GM12892 (cell line): ENCODE data around the gene ARHGAP26.

Experiments used
- DNase-seq: peaks from one replicate; pipeline ENCODE4 v3.0.0; 2011; ENCODE audit not compliant: insufficient read length
- FAIRE-seq: peaks from 2 replicates; lab custom pipeline; 2011; peaks lifted over from hg19 to GRCh38; lab: Jason Lieb, UNC
- POLR2A ChIP-seq: IDR thresholded peaks from 2 replicates; pipeline ENCODE4 v1.6.1; 2011; ENCODE audit warnings: low read depth, low read length, control low read depth
- POLR2AphosphoS5 ChIP-seq: IDR thresholded peaks from 2 replicates; pipeline ENCODE4 v1.6.1; 2011; ENCODE audit warnings: low read depth, low read length, control low read depth
- TAF1 ChIP-seq: IDR thresholded peaks from 2 replicates; pipeline ENCODE4 v1.6.1; 2011; ENCODE audit warnings: low read depth, mild to moderate bottlenecking, control low read depth, low read length, borderline replicate concordance

Gene ARHGAP26

DNA sequence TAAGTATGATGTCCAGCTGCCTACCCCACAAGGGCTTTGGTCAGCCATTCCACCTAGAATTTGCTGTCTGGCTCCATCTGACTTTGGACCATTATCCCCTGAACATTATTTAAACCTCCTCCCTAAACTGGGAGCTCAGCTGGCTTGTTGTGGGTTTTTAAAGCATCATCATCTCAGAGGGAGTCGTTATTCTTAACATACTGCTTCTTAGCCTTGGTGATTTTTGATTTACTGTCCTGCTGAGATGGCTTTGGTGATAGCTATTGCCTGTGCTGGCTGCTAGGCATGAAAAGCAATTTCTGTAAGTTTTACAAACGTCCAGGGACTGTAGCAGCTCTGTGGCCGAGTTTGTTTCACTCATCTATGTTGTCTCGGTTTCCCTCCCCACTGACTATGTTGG is 377.2 kb downstream of the ARHGAP26 start:
- no peak for FAIRE-seq
- no peak for TF ChIP-seq POLR2A
- no peak for TF ChIP-seq POLR2AphosphoS5
- TF ChIP-seq TAF1, result no peak
- DNase-seq, result no peak

DNA sequence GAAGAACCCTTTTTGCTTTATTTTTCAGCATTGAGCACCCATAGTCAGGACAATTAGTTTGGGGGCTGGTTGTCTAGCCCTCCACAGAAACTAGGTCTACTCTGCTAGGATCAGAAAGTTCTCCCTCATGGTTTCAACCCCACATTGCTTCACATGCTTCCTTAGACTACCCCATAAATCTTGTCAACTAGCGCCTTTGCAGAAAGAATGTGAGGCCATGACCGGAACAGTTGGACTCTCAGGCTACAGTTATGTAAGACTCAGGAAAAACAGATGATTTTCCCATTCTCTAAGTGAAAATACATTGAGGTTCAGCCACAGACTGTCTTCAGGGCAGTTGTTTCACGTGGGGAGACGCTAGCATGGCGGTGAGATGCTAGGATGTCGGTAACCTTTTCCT is 377.7 kb downstream of the ARHGAP26 start:
- TF ChIP-seq POLR2AphosphoS5, result no peak
- no peak for TF ChIP-seq POLR2A
- TF ChIP-seq TAF1, result no peak
- no peak for FAIRE-seq
- no peak for DNase-seq

DNA sequence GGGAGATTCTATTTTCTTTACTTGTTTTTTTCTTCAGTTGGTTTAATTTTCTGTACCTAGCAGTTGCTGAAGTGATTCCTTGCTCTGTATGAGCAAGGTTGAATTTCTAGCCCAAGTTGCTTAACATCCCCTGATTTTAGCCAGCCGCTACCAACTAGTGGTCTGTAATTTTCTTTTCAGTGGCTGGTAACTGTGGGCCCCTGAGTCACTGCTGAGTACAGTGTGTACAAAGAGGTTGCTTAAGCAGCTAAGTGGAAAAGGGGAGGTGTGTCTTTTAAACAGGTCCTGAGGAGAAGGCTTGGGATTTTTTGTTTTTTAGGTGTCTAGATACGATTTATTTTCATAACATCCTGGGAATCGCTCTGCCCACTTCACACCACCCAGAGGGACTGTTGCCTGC is 378.6 kb downstream of the ARHGAP26 start:
- FAIRE-seq, result no peak
- TF ChIP-seq POLR2AphosphoS5, result no peak
- no peak for TF ChIP-seq TAF1
- TF ChIP-seq POLR2A, result no peak
- no peak for DNase-seq

DNA sequence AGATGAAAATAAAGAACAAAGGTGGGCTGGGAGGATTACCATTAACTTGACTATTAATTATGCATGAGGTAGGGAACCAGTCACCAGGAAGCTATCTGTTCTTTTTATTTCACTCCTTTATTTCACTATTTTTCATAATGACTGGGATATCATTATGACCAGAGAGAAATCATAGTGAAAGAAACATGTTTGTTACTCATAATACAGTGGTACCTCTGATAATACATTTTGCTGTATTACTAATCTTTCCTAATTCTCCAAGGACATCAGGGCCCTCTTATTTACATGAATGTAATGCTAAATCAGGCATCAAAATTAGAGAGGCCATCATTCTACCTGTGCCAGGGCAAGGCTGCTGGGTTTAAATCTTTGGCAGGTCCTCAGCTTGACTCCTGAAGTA is 379.6 kb downstream of the ARHGAP26 start:
- no peak for TF ChIP-seq POLR2AphosphoS5
- TF ChIP-seq POLR2A, result no peak
- no peak for TF ChIP-seq TAF1
- FAIRE-seq, result peak; percentile 38

DNA sequence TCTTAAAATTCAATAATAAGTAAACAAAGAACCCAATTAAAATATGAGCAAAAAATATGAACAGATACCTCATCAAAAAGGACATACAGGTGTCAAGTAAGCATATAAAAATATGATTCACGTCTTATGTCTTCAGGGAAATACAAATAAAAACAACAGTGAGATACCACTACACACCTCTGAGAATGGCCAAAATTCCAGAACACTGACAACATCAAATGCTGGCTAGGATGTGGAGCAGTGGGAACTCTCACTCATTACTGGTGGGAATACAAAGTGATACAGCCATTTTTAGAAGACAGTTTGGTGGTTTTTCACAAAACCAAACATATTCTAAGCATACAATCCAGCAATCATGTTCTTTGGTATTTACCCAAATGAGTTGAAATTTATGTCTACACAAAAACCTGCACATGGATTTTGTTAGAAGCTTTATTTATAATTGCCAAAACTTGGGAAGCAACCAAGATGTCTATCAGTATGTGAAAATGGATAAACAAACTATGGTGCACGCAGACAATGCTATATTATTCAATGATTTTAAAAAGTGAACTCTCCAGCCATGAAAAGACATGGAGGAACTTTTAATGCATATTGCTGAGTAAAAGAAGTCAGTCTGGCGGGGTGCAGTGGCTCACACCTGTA is 381.0 kb downstream of the ARHGAP26 start:
- TF ChIP-seq POLR2AphosphoS5 (no peak), TAF1 (no peak), POLR2A (no peak)
- FAIRE-seq (no peak), DNase-seq (no peak)

More for the DNA sequence above, 379.6 kb downstream of the ARHGAP26 start:
- no peak for DNase-seq

DNA sequence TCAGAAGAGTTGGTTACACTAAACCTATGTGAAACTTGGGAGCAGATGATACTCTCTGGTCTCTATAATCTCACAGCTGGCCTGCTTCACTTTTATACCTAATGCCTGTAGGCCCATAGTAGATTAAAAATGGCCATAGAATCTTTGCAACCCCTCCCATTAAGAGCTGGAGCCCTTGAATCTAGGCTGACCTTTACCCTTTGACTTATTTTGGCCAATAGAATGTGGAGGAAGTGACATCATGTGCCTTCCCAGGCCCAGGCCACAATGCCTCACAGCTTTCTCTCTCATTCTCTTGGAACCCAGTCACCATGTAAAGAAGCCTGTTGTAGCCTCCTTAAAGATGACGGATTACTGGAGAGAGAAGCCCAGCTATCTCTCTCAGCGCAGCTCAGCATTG is 382.3 kb downstream of the ARHGAP26 start:
- FAIRE-seq (no peak), DNase-seq (no peak)
- TF ChIP-seq TAF1 (no peak), POLR2AphosphoS5 (no peak), POLR2A (no peak)

DNA sequence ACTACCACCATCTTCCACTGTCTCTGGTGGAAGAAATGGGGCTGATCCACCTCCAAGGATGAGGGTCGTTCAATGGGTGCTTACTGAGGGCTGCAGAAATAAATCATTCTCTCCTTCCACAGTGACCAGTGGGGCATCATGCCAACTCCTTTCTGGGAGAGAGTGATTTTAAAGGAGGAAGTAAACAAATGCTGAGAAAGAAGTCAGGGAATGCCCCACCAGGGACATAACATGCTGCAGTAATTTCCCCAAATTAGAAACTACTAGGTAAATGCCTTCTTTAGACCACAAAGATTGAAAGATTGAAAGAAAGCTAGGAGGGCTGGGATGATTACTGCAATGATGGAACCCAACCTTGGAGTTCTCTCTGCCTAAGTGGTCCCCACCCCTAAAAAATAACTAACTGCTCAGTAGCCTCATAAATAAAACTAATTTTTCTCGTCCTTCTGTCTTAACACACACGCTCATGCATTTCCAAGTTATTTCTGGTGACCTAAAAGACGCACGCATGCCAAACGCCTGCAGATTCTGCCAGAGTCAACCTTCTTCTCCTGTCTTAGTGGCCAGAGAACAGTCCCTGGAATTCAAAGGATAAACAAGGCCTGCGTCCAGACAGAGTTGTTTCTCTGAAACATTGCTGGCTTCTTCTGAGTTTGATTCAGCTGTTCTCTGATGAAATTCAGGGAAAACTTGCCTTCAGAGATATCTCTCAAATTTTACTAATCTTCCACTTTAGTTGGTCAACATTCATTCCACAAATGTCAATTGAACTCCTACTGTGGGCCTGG is 383.3 kb downstream of the ARHGAP26 start:
- FAIRE-seq (peak; percentile 58), DNase-seq (no peak)
- TF ChIP-seq POLR2A, result no peak
- no peak for TF ChIP-seq TAF1
- TF ChIP-seq POLR2AphosphoS5, result no peak

DNA sequence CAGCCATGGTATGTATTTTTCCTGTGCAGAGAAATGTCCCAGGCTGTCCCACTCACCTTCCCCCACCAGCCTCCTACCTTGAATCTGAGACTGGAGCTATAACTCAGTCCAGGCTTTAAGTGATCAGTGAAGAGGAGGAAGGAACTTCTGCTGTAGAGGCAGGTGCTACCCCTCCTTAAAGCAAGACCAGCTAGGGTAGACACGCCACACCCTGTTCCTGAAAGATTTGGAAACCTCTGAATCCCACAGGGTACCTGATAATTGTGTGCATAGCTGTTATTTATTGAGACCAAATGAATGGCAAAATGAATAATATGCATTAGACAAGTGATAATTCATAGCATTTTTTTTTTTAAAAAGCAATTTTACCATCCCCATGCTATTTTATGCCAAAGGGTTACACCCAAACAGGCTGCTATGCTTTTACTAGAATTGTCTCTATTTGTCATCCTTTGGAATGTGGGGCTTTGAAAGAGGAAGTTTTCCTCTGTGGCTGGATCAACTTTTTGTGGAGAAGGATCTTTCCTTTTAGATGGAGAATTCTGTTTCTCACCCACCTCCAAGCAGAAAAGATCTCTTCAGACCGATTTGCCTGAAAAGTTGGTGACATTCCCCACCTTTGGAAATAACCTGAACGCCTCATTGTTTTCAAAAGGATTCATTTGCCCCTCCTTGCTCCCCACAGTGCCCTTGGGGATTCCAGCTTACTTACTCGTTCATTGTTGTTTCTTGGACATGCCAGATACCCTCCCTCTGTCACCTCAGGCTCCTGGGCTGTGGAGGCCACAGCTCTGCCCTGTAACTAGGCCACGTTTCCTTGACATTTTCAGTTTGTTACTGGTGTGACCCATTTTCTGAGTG is 384.6 kb downstream of the ARHGAP26 start:
- FAIRE-seq (no peak), DNase-seq (no peak)
- TF ChIP-seq TAF1 (no peak), POLR2AphosphoS5 (no peak), POLR2A (no peak)

DNA sequence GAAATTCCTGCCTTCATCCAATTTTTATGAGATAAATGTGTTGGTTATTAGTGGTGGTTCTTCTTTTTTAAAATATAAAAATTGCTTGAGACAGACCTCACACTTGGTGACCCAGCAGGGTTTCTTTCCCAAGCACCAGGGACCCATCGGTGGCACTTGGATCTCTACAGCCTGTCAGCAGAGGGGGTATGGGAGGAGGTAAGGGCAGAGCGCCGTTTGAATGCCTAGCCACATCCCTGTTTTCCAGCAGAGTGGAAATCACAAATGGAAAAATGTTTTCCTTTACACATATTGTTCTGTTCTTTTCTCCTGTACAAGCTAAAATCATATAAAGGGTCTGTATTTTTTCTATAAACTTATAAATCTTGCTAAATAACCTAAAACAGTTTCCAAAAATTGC is 385.3 kb downstream of the ARHGAP26 start:
- FAIRE-seq, result no peak
- TF ChIP-seq POLR2A (no peak), TAF1 (no peak), POLR2AphosphoS5 (no peak)
- DNase-seq, result no peak

DNA sequence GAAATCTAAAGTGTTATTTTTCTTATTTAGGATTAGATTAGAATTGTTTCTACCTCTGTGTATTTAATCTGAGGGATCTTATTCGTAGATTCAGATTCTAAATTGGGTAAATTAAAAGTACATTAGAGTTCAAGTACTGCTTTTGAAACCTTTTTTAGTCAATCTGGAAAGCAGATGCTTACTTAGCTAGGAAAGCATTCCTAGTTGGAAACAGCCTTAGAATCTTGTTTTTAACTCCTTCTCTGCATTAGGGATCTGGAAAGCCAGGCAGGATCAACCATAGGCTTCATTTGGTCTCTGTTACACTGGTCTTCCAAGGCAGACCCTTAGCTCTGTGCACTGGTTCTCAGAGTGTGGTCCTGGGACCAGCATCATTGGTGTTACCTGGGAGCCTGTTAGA is 385.9 kb downstream of the ARHGAP26 start:
- FAIRE-seq, result no peak
- DNase-seq, result no peak
- TF ChIP-seq POLR2AphosphoS5, result no peak
- TF ChIP-seq POLR2A, result no peak
- TF ChIP-seq TAF1, result no peak

DNA sequence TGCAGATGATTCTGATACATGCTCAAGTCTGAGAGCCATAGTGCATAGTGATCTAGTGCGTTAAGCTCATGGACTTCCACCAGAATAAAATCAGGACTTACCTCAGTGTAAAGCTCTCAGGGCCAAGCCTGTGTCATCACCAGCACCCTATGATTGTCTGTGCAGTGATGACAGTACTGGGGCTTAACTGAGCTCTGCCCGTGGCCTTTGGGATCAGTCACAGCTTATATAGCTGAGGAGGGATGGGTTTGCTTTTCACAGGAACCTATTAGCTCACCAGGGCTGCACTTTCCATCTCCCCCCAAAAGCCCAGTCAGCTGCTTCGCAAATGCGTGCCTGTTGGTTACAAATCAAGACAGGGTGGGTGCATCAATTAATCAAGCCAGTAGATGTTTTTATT is 386.4 kb downstream of the ARHGAP26 start:
- DNase-seq (no peak), FAIRE-seq (no peak)
- no peak for TF ChIP-seq POLR2AphosphoS5

DNA sequence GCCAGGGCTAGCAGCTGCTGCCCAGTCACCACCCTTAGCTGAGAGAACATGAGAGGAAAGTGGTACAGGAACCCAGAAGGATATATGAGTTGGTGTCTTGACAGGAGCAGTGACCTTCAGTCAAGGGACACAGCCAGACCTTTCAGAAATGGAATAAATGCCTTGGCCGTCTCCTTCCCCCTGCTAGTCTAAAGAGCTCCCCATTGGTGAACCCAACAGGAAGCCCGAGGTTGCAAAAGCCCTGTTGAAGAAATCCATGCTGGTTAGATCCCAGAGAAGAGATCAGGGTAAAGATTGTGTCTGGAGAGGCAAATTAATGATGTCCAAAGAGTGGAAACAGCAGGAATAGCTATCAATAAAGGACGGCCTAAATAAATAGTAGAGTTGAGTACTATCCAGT is 388.9 kb downstream of the ARHGAP26 start:
- TF ChIP-seq TAF1 (no peak), POLR2AphosphoS5 (no peak), POLR2A (no peak)
- DNase-seq (no peak), FAIRE-seq (no peak)
